Right lobe of liver (tissue), 4 donors: ENCODE results near the gene CNGA1.

Experiments
- POLR2A ChIP-seq: fragments of 450-650 bp; IDR thresholded peaks from one replicate; pipeline ENCODE4 v1.6.1; 2017; ENCODE audit warnings: antibody characterized with exemption, mild to moderate bottlenecking
- TF ChIP-seq, protein P1 (sequence below), 4 donors: fragments of 200-600 bp in 3 of 4; fragments of 450-650 bp in 1 of 4; IDR thresholded peaks; one replicate each; pipeline versions ENCODE4 v1.5.1 to v1.8.0; 2016 to 2022; ENCODE audit warnings: antibody characterized with exemption in 4 of 4, mild to moderate bottlenecking in 2 of 4
- donor health status: DM: no; HTN: no; CAD: no.
- donor health status: DM: no; HTN: no; CAD: no.
- donor health status: DM: no; HTN: yes; CAD: no.

DNA sequence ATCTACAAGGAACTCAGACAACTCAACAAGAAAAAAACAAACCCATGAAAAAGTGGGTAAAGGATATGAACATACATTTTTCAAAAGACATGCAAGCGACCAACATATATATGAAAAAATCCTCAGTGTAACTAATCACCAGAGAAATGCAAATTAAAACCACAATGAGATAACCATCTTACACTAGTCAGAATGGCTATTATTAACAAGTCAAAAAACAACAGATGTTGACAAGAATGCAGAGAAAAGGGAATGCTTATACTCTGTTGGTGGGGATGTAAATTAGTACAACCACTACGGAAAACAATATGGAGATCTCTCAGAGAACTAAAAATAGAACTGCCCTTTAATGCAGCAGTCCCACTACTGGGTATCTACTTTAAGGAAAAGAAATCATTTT, 12.2 kb upstream of the CNGA1 start:
- TF ChIP-seq, protein P1, sequence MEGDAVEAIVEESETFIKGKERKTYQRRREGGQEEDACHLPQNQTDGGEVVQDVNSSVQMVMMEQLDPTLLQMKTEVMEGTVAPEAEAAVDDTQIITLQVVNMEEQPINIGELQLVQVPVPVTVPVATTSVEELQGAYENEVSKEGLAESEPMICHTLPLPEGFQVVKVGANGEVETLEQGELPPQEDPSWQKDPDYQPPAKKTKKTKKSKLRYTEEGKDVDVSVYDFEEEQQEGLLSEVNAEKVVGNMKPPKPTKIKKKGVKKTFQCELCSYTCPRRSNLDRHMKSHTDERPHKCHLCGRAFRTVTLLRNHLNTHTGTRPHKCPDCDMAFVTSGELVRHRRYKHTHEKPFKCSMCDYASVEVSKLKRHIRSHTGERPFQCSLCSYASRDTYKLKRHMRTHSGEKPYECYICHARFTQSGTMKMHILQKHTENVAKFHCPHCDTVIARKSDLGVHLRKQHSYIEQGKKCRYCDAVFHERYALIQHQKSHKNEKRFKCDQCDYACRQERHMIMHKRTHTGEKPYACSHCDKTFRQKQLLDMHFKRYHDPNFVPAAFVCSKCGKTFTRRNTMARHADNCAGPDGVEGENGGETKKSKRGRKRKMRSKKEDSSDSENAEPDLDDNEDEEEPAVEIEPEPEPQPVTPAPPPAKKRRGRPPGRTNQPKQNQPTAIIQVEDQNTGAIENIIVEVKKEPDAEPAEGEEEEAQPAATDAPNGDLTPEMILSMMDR (IDR thresholded peaks at IDR 0.05): no peak
- no peak for TF ChIP-seq POLR2A
